PC-3 (cell line): ENCODE measurements around the gene BSPH1. TPM values are rescaled to one million over a fixed set of nuclear protein-coding genes. Genes with fewer than 3 reads are reported as not detected.

Experiments used
- ATAC-seq: fragments of 200-7000 bp; cut with Tn5 transposase; 2 replicates; pipeline ENCODE4 v1.9.1; 2020; ENCODE audit warnings: mild to moderate bottlenecking, moderate library complexity
- BruUV-seq: library from RNA; stranded (reverse); fragments of 400-500 nt; replicated peaks from 2 replicates; lab custom pipeline; 2021; lab: Mats Ljungman, UMichigan
- CTCF ChIA-PET: fragments of 300-600 bp; sonication (Branson Sonifier 250); formaldehyde crosslinking; loops from one replicate; lab custom pipeline; 2022; ENCODE audit warnings: antibody characterized with exemption; lab: Charles Lee
- POLR2A ChIA-PET: fragments of 300-600 bp; sonication (Branson Sonifier 250); formaldehyde crosslinking; loops from one replicate; lab custom pipeline; 2022; ENCODE audit warnings: antibody characterized with exemption; ENCODE audit not compliant: unreplicated experiment; lab: Charles Lee
- DNase-seq: peaks from one replicate; pipeline ENCODE4 v3.0.0-alpha.2; 2015
- H2AFZ ChIP-seq: fragments of 300-600 bp; sonication (generic); 2 replicates; pipeline ENCODE4 v1.6.0; 2016; ENCODE audit warnings: antibody characterized with exemption, low read length
- H3F3A ChIP-seq: fragments of 300-600 bp; sonication (generic); one replicate; pipeline ENCODE4 v1.6.0; 2017; ENCODE audit warnings: antibody characterized with exemption, low read length, control low read depth, mild to moderate bottlenecking; ENCODE audit not compliant: unreplicated experiment
- H3K27ac ChIP-seq: fragments of 300-600 bp; sonication (generic); 2 replicates; pipeline ENCODE4 v1.5.1; 2016; ENCODE audit warnings: mild to moderate bottlenecking, low read length
- H3K27me3 ChIP-seq: fragments of 300-600 bp; sonication (generic); 2 replicates; pipeline ENCODE4 v1.6.1; 2016; ENCODE audit warnings: low read length, mixed read lengths
- H3K36me3 ChIP-seq: fragments of 300-600 bp; sonication (generic); 2 replicates; pipeline ENCODE4 v1.6.1; 2016; ENCODE audit warnings: low read depth, mixed run types, low read length, mixed read lengths
- H3K4me1 ChIP-seq: fragments of 300-600 bp; sonication (generic); 2 replicates; pipeline ENCODE4 v1.5.1; 2016; ENCODE audit warnings: low read length; ENCODE audit not compliant: insufficient read depth
- H3K4me2 ChIP-seq: fragments of 300-600 bp; sonication (generic); 2 replicates; pipeline ENCODE4 v1.6.0; 2016; ENCODE audit warnings: low read length
- H3K4me3 ChIP-seq: fragments of 300-600 bp; sonication (generic); 2 replicates; pipeline ENCODE4 v1.5.1; 2016; ENCODE audit warnings: mild to moderate bottlenecking, low read length, mixed read lengths
- H3K79me2 ChIP-seq: fragments of 300-600 bp; sonication (generic); 2 replicates; pipeline ENCODE4 v1.6.1; 2017; ENCODE audit warnings: low read length, mixed read lengths
- H3K9ac ChIP-seq: fragments of 300-600 bp; sonication (generic); 2 replicates; pipeline ENCODE4 v1.6.0; 2016; ENCODE audit warnings: mild to moderate bottlenecking, low read length
- H3K9me2 ChIP-seq: fragments of 300-600 bp; sonication (generic); replicated peaks from 2 replicates; pipeline ENCODE4 v1.6.1; 2016; ENCODE audit warnings: mixed run types, low read length, mixed read lengths
- H3K9me3 ChIP-seq: fragments of 300-600 bp; sonication (generic); 2 replicates; pipeline ENCODE4 v1.6.1; 2016; ENCODE audit warnings: low read length, mixed read lengths
- H4K20me1 ChIP-seq: fragments of 300-600 bp; sonication (generic); 2 replicates; pipeline ENCODE4 v1.6.1; 2016; ENCODE audit warnings: low read length, mixed read lengths
- CTCF ChIP-seq: fragments of 300-600 bp; sonication (generic); conservative IDR thresholded peaks from 2 replicates; pipeline ENCODE4 v1.5.1; 2017; ENCODE audit warnings: antibody characterized with exemption, low read depth, mild to moderate bottlenecking, low read length
- EZH2 ChIP-seq: fragments of 300-600 bp; sonication (generic); IDR thresholded peaks from one replicate; pipeline ENCODE4 v1.6.1; 2017; ENCODE audit warnings: antibody characterized with exemption, mild to moderate bottlenecking, low read length; ENCODE audit not compliant: unreplicated experiment
- EZH2phosphoT487 ChIP-seq: fragments of 300-600 bp; sonication (generic); IDR thresholded peaks from 2 replicates; pipeline ENCODE4 v1.6.1; 2018; ENCODE audit warnings: mild to moderate bottlenecking, antibody characterized with exemption, low read length, borderline replicate concordance
- intact Hi-C: fragments of 100-400 bp; cut with micrococcal nuclease; formaldehyde crosslinking; loops from 2 replicates; pipeline ENCODE4 v1.9.0; 2023
- total RNA-seq: library from RNA; depleted of rRNA; stranded (reverse); fragments of >200 nt; gene quantifications from 2 replicates; pipeline ENCODE4 v1.2.3, GENCODE V29; 2014

The BSPH1 gene
- total RNA-seq, 1 experiment from 2014 or later: not detected

- no peaks in the 10 kb centered on the region for H3K4me1 ChIP-seq
- no peak for TF ChIP-seq EZH2phosphoT487
- TF ChIP-seq EZH2: no peak
- TF ChIP-seq CTCF: no peak
- no peaks in the 10 kb centered on the region for H4K20me1 ChIP-seq
- no peak overlapping the region for H3K9ac ChIP-seq
- POLR2A ChIA-PET: no interaction called here
- H3K4me2 ChIP-seq: no peak overlapping the region
- no peaks in the 10 kb centered on the region for H3K79me2 ChIP-seq
- ATAC-seq: no peak
- H3K4me3 ChIP-seq: no peak overlapping the region
- H3K9me3 ChIP-seq: no peaks in the 10 kb centered on the region
- DNase-seq: no peak
- BruUV-seq: no TSS peak
- H3K9me2 ChIP-seq: no peaks in the 10 kb centered on the region
- 0 out of 2 replicates have a peak, but pooled peaks cover under 1% of the 10 kb centered on the region for H3K27me3 ChIP-seq
- no peak overlapping the region for H2AFZ ChIP-seq
- H3K36me3 ChIP-seq: no peaks in the 10 kb centered on the region
- H3K27ac ChIP-seq: no peak overlapping the region
- H3F3A ChIP-seq: no peaks in the 10 kb centered on the region
- CTCF ChIA-PET: no interaction called here
- intact Hi-C loops: no loop called here
Observed at GRCh38 chr19:48030073-48030472, 38.1 kb upstream of the BSPH1 start.

DNA sequence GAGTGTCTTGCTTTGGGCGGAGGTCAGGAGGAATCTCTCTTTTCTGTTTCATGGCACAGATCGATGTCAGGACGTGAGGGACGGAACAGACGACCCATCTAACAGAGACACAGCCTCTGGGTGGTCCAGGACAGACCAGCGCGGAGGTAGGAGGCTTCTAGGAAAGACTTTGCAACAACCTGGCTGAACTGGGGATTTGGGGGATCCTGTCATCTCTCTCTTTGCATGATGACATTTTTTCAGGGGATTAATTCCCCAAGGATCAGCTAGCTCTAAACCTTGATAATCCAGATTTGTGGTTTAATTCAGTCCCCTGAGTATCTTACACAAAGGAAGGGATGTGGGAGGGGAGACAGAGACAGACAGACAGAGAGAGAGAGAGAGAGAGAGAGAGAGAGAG lies 37.5 kb upstream of the BSPH1 start:
- no peak overlapping the region for H3K27ac ChIP-seq
- no peak for DNase-seq
- H3K4me2 ChIP-seq: no peak overlapping the region
- CTCF ChIA-PET: no interaction called here
- BruUV-seq: no TSS peak
- no peak for ATAC-seq
- intact Hi-C loops: no loop called here
- no peaks in the 10 kb centered on the region for H4K20me1 ChIP-seq
- H3K27me3 ChIP-seq: peaks cover 7% of the 10 kb centered on the region; the same call in 1 of the 2 replicates
- H3F3A ChIP-seq: no peaks in the 10 kb centered on the region
- no peaks in the 10 kb centered on the region for H3K79me2 ChIP-seq
- H3K4me3 ChIP-seq: no peak overlapping the region
- H3K9ac ChIP-seq: no peak overlapping the region
- no peaks in the 10 kb centered on the region for H3K4me1 ChIP-seq
- no peaks in the 10 kb centered on the region for H3K9me2 ChIP-seq
- no peak overlapping the region for H2AFZ ChIP-seq
- no peaks in the 10 kb centered on the region for H3K9me3 ChIP-seq
- H3K36me3 ChIP-seq: no peaks in the 10 kb centered on the region
- POLR2A ChIA-PET: no interaction called here
- TF ChIP-seq EZH2 (no peak), CTCF (no peak), EZH2phosphoT487 (no peak)

GRCh38 chr19:48025480-48025879 lies 33.5 kb upstream of the BSPH1 start:
- H2AFZ ChIP-seq: no peak overlapping the region
- no peak overlapping the region for H3K4me3 ChIP-seq
- H3K4me2 ChIP-seq: no peak overlapping the region
- H3K27ac ChIP-seq: no peak overlapping the region
- no peaks in the 10 kb centered on the region for H3K4me1 ChIP-seq
- CTCF ChIA-PET: no interaction called here
- POLR2A ChIA-PET: no interaction called here
- H3K9me3 ChIP-seq: no peaks in the 10 kb centered on the region
- no peaks in the 10 kb centered on the region for H4K20me1 ChIP-seq
- H3K9me2 ChIP-seq: no peaks in the 10 kb centered on the region
- BruUV-seq: no TSS peak
- H3K9ac ChIP-seq: no peak overlapping the region
- peaks cover 13% of the 10 kb centered on the region; the same call in 1 of the 2 replicates for H3K27me3 ChIP-seq
- TF ChIP-seq EZH2phosphoT487 (no peak), CTCF (no peak), EZH2 (no peak)
- H3K36me3 ChIP-seq: no peaks in the 10 kb centered on the region
- DNase-seq (no peak), ATAC-seq (no peak)
- no peaks in the 10 kb centered on the region for H3F3A ChIP-seq
- intact Hi-C loops: no loop called here
- H3K79me2 ChIP-seq: no peaks in the 10 kb centered on the region
